Activated naive CD8-positive, alpha-beta T cell treated with anti-CD3 and anti-CD28 coated beads for 36 hours (primary cell): ENCODE data around the gene MBD5. TPM values are rescaled to one million over a fixed set of nuclear protein-coding genes. Genes with fewer than 3 reads are reported as not detected.

Experiments used
- DNase-seq: peaks from one replicate; pipeline ENCODE4 v3.0.0; 2021
- H3K27ac Mint-ChIP-seq: one replicate; pipeline ENCODE4 v1.8.0; 2022; ENCODE audit warnings: mild to moderate bottlenecking, moderate library complexity, mixed read lengths
- H3K27me3 Mint-ChIP-seq: one replicate; pipeline ENCODE4 v1.8.0; 2022; ENCODE audit warnings: mild to moderate bottlenecking, mixed read lengths
- H3K36me3 Mint-ChIP-seq: one replicate; pipeline ENCODE4 v1.8.0; 2021; ENCODE audit warnings: mild to moderate bottlenecking, mixed read lengths
- H3K4me1 Mint-ChIP-seq: one replicate; pipeline ENCODE4 v1.8.0; 2021; ENCODE audit warnings: mixed read lengths
- H3K4me3 Mint-ChIP-seq: one replicate; pipeline ENCODE4 v1.8.0; 2022; ENCODE audit warnings: mild to moderate bottlenecking, moderate library complexity, mixed read lengths
- H3K9me3 Mint-ChIP-seq: one replicate; pipeline ENCODE4 v1.8.0; 2022; ENCODE audit warnings: mixed read lengths
- total RNA-seq, 2 experiments: library from RNA; stranded (reverse); gene quantifications; one replicate each; pipeline ENCODE4 v1.2.3, GENCODE V29; 2021

The MBD5 gene
- total RNA-seq, 2 experiments from 2014 or later = 17.0 to 17.4 TPM

- DNase-seq = peak; percentile 41
- Mint-ChIP-seq H3K4me1 (no peaks in the 10 kb centered on the region), H3K9me3 (peaks cover 3% of the 10 kb centered on the region), H3K36me3 (peaks cover 12% of the 10 kb centered on the region), H3K27me3 (no peaks in the 10 kb centered on the region), H3K27ac (no peak overlapping the region), H3K4me3 (no peak overlapping the region)
Observed at GRCh38 chr2:148201075-148202004, 180.4 kb downstream of the MBD5 start.

DNA sequence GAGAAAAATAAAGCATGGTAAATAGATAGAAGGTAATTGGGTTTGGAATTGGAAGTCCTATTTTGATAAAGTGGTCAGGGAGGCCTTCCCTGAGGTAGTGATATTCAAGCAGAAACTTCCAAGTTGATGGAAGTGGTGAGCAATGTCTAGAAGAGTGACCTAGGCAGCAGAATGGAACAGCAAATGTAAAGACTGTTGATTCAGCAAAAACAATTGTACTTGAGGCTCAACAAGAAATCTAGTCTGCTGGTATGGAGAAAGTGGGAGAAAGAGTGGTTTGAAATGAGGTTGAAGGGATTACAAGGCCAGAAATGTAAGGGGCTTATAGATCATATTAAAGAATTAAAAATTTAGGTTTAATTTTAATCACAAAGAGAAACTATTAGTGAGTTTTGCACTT, 181.3 kb downstream of the MBD5 start:
- Mint-ChIP-seq H3K36me3 (peaks cover 11% of the 10 kb centered on the region), H3K4me1 (no peaks in the 10 kb centered on the region), H3K9me3 (peaks cover 3% of the 10 kb centered on the region), H3K27ac (no peak overlapping the region), H3K27me3 (no peaks in the 10 kb centered on the region), H3K4me3 (no peak overlapping the region)
- DNase-seq = no peak

- Mint-ChIP-seq H3K27ac (no peak overlapping the region), H3K4me1 (no peaks in the 10 kb centered on the region), H3K36me3 (peaks cover 9% of the 10 kb centered on the region)
Observed at GRCh38 chr2:148207111-148207510, 186.2 kb downstream of the MBD5 start.

DNA sequence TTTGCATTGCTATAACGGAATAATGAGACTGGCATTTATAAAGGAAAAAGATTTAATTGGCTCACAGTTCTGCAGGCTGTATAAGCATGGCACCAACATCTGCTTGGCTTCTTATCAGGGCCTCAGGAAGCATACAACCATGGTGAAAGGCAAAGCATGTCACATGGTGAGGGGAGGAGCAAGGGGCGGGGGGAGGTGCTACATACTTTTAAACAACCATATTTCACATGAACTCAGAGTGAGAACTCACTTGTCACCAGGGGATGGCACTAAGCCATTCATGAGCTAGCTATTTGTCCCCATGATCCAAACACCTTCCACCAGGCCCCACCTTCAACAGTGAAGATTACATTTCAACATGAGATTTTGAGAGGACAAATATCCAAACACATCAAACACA, 188.7 kb downstream of the MBD5 start:
- no peaks in the 10 kb centered on the region for H3K9me3 Mint-ChIP-seq
- DNase-seq = no peak
- H3K27me3 Mint-ChIP-seq = no peaks in the 10 kb centered on the region
- H3K4me1 Mint-ChIP-seq = no peaks in the 10 kb centered on the region
- no peak overlapping the region for H3K4me3 Mint-ChIP-seq
- no peak overlapping the region for H3K27ac Mint-ChIP-seq
- peaks cover 6% of the 10 kb centered on the region for H3K36me3 Mint-ChIP-seq

More at GRCh38 chr2:148207111-148207510, 186.2 kb downstream of the MBD5 start:
- Mint-ChIP-seq H3K4me3 (no peak overlapping the region), H3K27me3 (no peaks in the 10 kb centered on the region), H3K9me3 (no peaks in the 10 kb centered on the region)
- no peak for DNase-seq

DNA sequence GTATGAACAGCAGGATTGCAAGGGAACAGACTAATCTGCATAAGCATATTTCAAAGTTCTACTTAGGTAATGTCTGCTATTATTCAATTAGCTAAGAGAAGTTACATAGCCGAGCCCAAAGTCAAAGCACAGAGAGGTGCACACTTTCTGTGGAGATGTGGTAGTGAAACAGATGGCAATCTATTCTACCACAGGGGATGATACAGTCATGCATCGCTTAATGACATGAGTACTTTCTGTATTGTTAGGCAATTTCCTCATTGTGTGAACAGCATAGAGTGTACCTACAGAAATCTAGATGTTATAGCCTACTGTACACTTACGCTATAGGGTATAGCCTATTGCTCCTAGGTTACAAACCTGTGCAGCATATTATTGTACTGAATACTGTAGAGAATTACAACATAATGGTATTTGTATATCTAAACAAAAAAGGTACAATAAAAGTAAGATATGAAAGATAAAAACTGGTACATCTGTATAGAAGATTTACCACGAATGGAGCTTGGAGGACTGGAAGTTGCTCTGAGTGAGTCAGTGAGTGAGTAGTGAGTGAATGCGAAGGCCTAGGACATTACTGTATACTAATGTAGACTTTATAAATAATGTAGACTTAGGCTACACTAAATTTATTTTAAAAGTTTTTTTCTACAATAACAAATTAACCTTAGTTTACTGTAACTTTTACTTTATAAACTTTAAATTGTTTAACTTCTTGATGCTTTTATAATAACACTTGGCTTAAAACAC, 197.6 kb downstream of the MBD5 start:
- Mint-ChIP-seq H3K4me3 (no peak overlapping the region), H3K36me3 (peaks cover 26% of the 10 kb centered on the region), H3K27ac (no peak overlapping the region), H3K27me3 (no peaks in the 10 kb centered on the region), H3K9me3 (peaks cover 21% of the 10 kb centered on the region), H3K4me1 (peaks cover 2% of the 10 kb centered on the region)
- no peak for DNase-seq

DNA sequence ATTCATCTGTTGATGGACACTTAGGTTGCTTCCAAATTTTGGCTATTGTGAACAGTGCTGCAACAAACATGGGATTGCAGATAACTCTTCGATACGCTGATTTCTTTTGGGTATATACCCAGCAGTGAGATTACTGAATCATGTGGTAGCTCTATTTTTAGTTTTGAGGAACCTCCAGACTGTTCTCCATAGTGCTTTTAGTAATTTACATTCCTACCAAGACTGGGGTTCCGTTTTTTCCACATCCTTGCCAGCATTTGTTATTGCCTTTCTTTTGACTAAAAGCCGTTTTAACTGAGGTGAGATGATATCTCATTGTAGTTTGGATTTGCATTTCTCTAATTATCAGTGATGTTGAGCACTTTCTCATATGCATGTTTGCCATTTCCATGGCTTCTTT, 200.3 kb downstream of the MBD5 start:
- no peak overlapping the region for H3K27ac Mint-ChIP-seq
- H3K9me3 Mint-ChIP-seq = peaks cover 34% of the 10 kb centered on the region
- H3K36me3 Mint-ChIP-seq = peaks cover 42% of the 10 kb centered on the region
- H3K27me3 Mint-ChIP-seq = no peaks in the 10 kb centered on the region
- no peak for DNase-seq
- peaks cover 2% of the 10 kb centered on the region for H3K4me1 Mint-ChIP-seq
- H3K4me3 Mint-ChIP-seq = no peak overlapping the region

DNA sequence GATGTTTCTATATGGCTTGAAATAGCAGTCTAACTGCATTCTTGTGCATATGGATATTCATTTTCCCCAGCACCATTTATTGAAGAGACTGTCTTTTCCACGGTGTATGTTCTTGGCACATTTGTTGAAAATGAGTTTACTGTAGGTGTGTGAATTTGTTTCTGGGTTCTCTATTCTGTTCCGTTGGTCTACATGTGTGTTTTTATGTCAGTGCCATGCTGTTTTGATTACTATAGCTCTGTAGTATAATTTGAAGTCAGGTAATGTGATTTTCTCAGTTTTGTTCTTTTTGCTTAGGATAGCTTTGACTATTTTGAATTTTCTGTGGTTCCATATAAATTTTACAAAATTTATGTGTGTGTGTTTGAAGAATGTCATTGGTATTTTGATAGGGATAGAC, 201.0 kb downstream of the MBD5 start:
- Mint-ChIP-seq H3K27ac (no peak overlapping the region), H3K4me3 (no peak overlapping the region), H3K4me1 (peaks cover 2% of the 10 kb centered on the region), H3K36me3 (peaks cover 46% of the 10 kb centered on the region), H3K27me3 (no peaks in the 10 kb centered on the region), H3K9me3 (peaks cover 34% of the 10 kb centered on the region)
- DNase-seq = no peak

DNA sequence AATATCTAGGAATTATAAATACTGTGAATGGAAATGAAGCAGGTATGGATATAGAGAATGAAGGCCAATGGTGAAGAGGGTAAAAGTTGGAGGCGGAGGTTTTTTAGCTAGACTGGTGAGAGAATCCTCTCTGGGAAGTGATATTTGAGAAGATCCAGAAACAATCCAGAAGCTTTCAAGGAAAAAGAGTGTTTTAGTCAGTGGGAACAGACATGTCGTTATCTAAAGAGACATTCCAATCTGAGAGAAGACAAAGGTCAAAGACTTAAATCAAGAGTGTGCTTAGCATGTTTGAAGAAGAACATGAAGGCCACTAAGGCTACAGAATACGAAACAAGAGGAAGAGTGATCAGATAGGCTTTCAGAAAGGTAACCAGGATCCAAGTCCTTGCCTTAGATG, 211.0 kb downstream of the MBD5 start:
- Mint-ChIP-seq H3K27me3 (no peaks in the 10 kb centered on the region), H3K27ac (no peak overlapping the region), H3K36me3 (peaks cover 63% of the 10 kb centered on the region), H3K4me1 (no peaks in the 10 kb centered on the region), H3K4me3 (no peak overlapping the region), H3K9me3 (peaks cover 12% of the 10 kb centered on the region)
- DNase-seq = no peak

GRCh38 chr2:148234143-148234542, 213.3 kb downstream of the MBD5 start:
- Mint-ChIP-seq H3K27me3 (no peaks in the 10 kb centered on the region), H3K36me3 (peaks cover 60% of the 10 kb centered on the region), H3K9me3 (peaks cover 11% of the 10 kb centered on the region), H3K4me1 (no peaks in the 10 kb centered on the region), H3K4me3 (no peak overlapping the region), H3K27ac (no peak overlapping the region)
- DNase-seq = no peak

- DNase-seq = no peak
- H3K36me3 Mint-ChIP-seq = peaks cover 56% of the 10 kb centered on the region
- H3K4me1 Mint-ChIP-seq = no peaks in the 10 kb centered on the region
- peaks cover 17% of the 10 kb centered on the region for H3K9me3 Mint-ChIP-seq
- H3K4me3 Mint-ChIP-seq = no peak overlapping the region
- H3K27me3 Mint-ChIP-seq = no peaks in the 10 kb centered on the region
- no peak overlapping the region for H3K27ac Mint-ChIP-seq
Observed at GRCh38 chr2:148237911-148238310, 217.0 kb downstream of the MBD5 start.

GRCh38 chr2:148238561-148238960, 217.7 kb downstream of the MBD5 start:
- no peaks in the 10 kb centered on the region for H3K4me1 Mint-ChIP-seq
- no peak overlapping the region for H3K4me3 Mint-ChIP-seq
- peaks cover 54% of the 10 kb centered on the region for H3K36me3 Mint-ChIP-seq
- no peak overlapping the region for H3K27ac Mint-ChIP-seq
- H3K27me3 Mint-ChIP-seq = no peaks in the 10 kb centered on the region
- H3K9me3 Mint-ChIP-seq = peaks cover 17% of the 10 kb centered on the region
- no peak for DNase-seq

GRCh38 chr2:148240838-148241237, 219.9 kb downstream of the MBD5 start:
- peaks cover 17% of the 10 kb centered on the region for H3K9me3 Mint-ChIP-seq
- H3K36me3 Mint-ChIP-seq = peaks cover 48% of the 10 kb centered on the region
- no peaks in the 10 kb centered on the region for H3K27me3 Mint-ChIP-seq
- DNase-seq = no peak
- no peak overlapping the region for H3K4me3 Mint-ChIP-seq
- H3K4me1 Mint-ChIP-seq = peaks cover 4% of the 10 kb centered on the region
- H3K27ac Mint-ChIP-seq = no peak overlapping the region

DNA sequence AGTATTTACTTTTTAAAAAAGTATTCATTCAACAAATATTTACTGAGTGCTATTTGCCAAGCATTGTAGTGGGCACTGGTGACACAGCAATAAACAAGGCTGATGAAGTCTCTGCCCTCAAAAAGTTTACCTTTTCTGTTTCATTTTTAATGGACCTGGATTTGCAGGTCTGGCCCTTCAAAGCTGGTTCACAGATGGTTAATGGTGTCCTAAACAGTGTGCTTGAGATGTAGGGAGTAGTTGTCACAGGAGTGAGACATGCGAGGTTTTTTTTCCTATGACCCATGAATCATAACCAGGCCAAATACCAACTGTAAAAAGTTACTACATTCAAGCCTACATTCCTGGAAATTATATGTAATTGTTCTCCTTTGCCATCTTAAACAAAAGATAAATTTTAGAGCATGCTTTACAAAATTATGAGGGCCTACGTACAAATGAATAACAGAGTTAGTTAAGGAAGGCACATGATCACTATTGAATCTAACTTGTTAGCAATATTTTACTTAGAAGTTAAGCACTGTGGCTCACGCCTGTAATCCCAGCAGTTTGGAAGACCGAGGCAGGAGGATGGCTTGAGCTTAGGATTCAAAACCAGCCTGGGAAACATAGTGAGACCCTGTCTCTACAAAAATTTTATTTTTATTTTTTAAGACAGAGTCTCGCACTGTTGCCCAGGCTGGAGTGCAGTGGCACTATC, 223.9 kb downstream of the MBD5 start:
- Mint-ChIP-seq H3K36me3 (peaks cover 31% of the 10 kb centered on the region), H3K4me1 (peaks cover 4% of the 10 kb centered on the region), H3K9me3 (peaks cover 9% of the 10 kb centered on the region), H3K27ac (no peak overlapping the region), H3K27me3 (no peaks in the 10 kb centered on the region), H3K4me3 (no peak overlapping the region)
- DNase-seq = no peak

DNA sequence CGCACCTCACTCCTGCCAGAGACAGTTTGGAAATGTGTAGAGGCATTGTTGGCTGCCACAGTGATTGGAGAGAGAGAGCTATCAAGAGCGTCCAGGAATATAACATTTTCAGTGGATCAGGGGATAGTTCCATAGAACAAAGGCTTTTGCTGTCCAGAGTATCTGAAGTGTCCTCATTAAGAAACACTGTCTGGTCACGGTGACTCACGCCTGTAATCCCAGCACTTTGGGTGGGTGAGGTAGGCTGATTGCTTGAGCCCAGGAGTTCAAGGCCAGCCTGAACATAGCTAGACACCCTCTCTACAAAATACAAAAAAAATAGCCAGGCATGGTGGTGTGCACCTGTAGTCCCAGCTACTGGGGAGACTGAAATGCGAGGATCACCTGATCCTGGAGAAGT, 231.1 kb downstream of the MBD5 start:
- Mint-ChIP-seq H3K4me1 (no peaks in the 10 kb centered on the region), H3K36me3 (peaks cover 51% of the 10 kb centered on the region), H3K9me3 (peaks cover 30% of the 10 kb centered on the region), H3K27me3 (no peaks in the 10 kb centered on the region), H3K4me3 (no peak overlapping the region), H3K27ac (no peak overlapping the region)
- no peak for DNase-seq

GRCh38 chr2:148252646-148253045, 231.8 kb downstream of the MBD5 start:
- Mint-ChIP-seq H3K36me3 (peaks cover 48% of the 10 kb centered on the region), H3K4me1 (no peaks in the 10 kb centered on the region), H3K27ac (no peak overlapping the region), H3K4me3 (no peak overlapping the region), H3K9me3 (peaks cover 30% of the 10 kb centered on the region), H3K27me3 (no peaks in the 10 kb centered on the region)
- DNase-seq = no peak
